Ovary (tissue), 9 donors: ENCODE results near the gene B4GALT5. TPM values are rescaled to one million over a fixed set of nuclear protein-coding genes. Genes with fewer than 3 reads are reported as not detected.

Experiments used
- DNase-seq, 5 donors: peaks; one replicate each; pipeline ENCODE4 v3.0.0-alpha.2; 2019 to 2020
- H3K27ac ChIP-seq, 2 donors: fragments of 200-600 bp; one replicate each; pipeline versions ENCODE4 v1.5.1 to v1.8.0; 2019 to 2022
- H3K27me3 ChIP-seq: fragments of 200-600 bp; one replicate; pipeline ENCODE4 v1.8.0; 2022
- H3K36me3 ChIP-seq: fragments of 200-600 bp; sonication (generic); one replicate; pipeline ENCODE4 v1.5.1; 2019
- H3K4me1 ChIP-seq: one replicate; pipeline ENCODE4 v1.8.1; 2013; ENCODE audit warnings: mild to moderate bottlenecking, moderate library complexity; ENCODE audit not compliant: insufficient read depth
- H3K4me3 ChIP-seq: fragments of 200-600 bp; sonication (generic); one replicate; pipeline ENCODE4 v1.5.1; 2017
- H3K9me3 ChIP-seq, 2 donors: fragments of 200-600 bp in 1 of 2; sonication (generic) in 1 of 2; one replicate each; pipeline versions ENCODE4 v1.5.1 to v1.8.1; 2013 to 2019; ENCODE audit warnings: mild to moderate bottlenecking in 1 of 2, moderate library complexity in 1 of 2
- CTCF ChIP-seq, 3 donors: fragments of 450-650 bp in 2 of 3; fragments of 200-600 bp in 1 of 3; IDR thresholded peaks; one replicate each; pipeline versions ENCODE4 v1.5.1 to v1.8.0; 2016 to 2022; ENCODE audit warnings: antibody characterized with exemption in 3 of 3, mild to moderate bottlenecking in 1 of 3
- EP300 ChIP-seq: sonication (generic); formaldehyde crosslinking; IDR thresholded peaks from one replicate; pipeline ENCODE4 v1.6.1; 2017; ENCODE audit warnings: antibody characterized with exemption
- POLR2A ChIP-seq: fragments of 450-650 bp; IDR thresholded peaks from one replicate; pipeline ENCODE4 v1.6.1; 2017; ENCODE audit warnings: antibody characterized with exemption, mild to moderate bottlenecking, moderate library complexity
- WGBS, 3 donors: extraction: QIAGEN DNeasy Blood & Tissue Kit in 1 of 3; methylation state at CpG; one replicate each; pipeline versions ENCODE4 v1.1.5 to v1.1.7; 2013 to 2017; 5-methylcytosine and 5-hydroxymethylcytosine counted together
- intact Hi-C, 4 donors: fragments of 100-400 bp; cut with DNase I; formaldehyde crosslinking; loops; one replicate each; pipeline versions ENCODE4 v1.11.0 to v1.15.1; 2022 to 2023
- polyA plus RNA-seq, 2 donors: library from polyadenylated mRNA; stranded (reverse); fragments of 200-250 nt in 1 of 2; fragments of 350-450 nt in 1 of 2; fragmentation: Illumina TruSeq in 1 of 2; extraction: RNeasy Lipid Tissue Mini Kit (QIAGEN cat#74804) in 1 of 2; gene quantifications; one replicate each; pipeline ENCODE4 v1.2.3, GENCODE V29; 2013 to 2014
- total RNA-seq, 7 donors: library from RNA; depleted of rRNA in 2 of 7; stranded (reverse); fragments of >200 nt in 2 of 7; fragmentation: NEBNext Ultra II Directional in 3 of 7; extraction: Animal tissue kit (Norgen Biotek cat#: 25700) in 3 of 7; gene quantifications; one replicate each; pipeline versions ENCODE4 v1.1.0 to v1.2.4, GENCODE V29; 2016 to 2023
- donor health status: DM: no; HTN: no; CAD: no; lungs with moderate emphysema.
- donor health status: DM: no; HTN: no; CAD: no.
- donor health status: Bipolar disorder and iron deficiency.
- donor health status: DM: yes; HTN: yes; CAD: no.
- donor health status: DM: no; HTN: no; CAD: no.
- donor health status: DM: yes; HTN: yes; CAD: no.

Gene B4GALT5
- total and polyA plus RNA-seq, 9 donors = 19.0 to 53.6 (median 37.7) TPM

- no peaks in the 10 kb centered on the region for H3K9me3 ChIP-seq
- WGBS, 3 donors = 71 to 80% (median 74%) methylated on average over 7 of the region's 7 CpGs
- H3K36me3 ChIP-seq = no peaks in the 10 kb centered on the region
- intact Hi-C loops = no loop called here
- no peaks in the 10 kb centered on the region for H3K27me3 ChIP-seq
- TF ChIP-seq EP300 (no peak), CTCF (IDR thresholded peaks at IDR 0.05) (no peak), POLR2A (no peak)
- H3K4me3 ChIP-seq = no peak overlapping the region
- H3K27ac ChIP-seq = no peak overlapping the region
- peaks cover 15% of the 10 kb centered on the region for H3K4me1 ChIP-seq
- no peak for DNase-seq
These were observed 13.1 kb downstream of the B4GALT5 start for GRCh38 chr20:49700411-49701185.

- Histone ChIP-seq H3K27me3 (no peaks in the 10 kb centered on the region), H3K36me3 (no peaks in the 10 kb centered on the region), H3K4me3 (no peak overlapping the region), H3K4me1 (peaks cover 18% of the 10 kb centered on the region), H3K27ac (no peak overlapping the region), H3K9me3 (no peaks in the 10 kb centered on the region)
- intact Hi-C loops = no loop called here
- no peak for DNase-seq
- WGBS, 3 donors = 52 to 75% (median 70%) methylated on average over 6 of the region's 6 CpGs
- no peak for TF ChIP-seq POLR2A
- no peak for TF ChIP-seq EP300
- no peak for TF ChIP-seq CTCF (IDR thresholded peaks at IDR 0.05)
These were observed 14.3 kb downstream of the B4GALT5 start for GRCh38 chr20:49699200-49699992.

- H3K9me3 ChIP-seq = no peaks in the 10 kb centered on the region
- no peak for DNase-seq
- no peak overlapping the region for H3K27ac ChIP-seq
- H3K4me3 ChIP-seq = no peak overlapping the region
- intact Hi-C loops = no loop called here
- 77 to 81% (median 80%) methylated on average over 5 of the region's 5 CpGs for WGBS, 3 donors
- no peak for TF ChIP-seq POLR2A
- no peak for TF ChIP-seq CTCF (IDR thresholded peaks at IDR 0.05)
- no peak for TF ChIP-seq EP300
- peaks cover 18% of the 10 kb centered on the region for H3K4me1 ChIP-seq
- no peaks in the 10 kb centered on the region for H3K36me3 ChIP-seq
- H3K27me3 ChIP-seq = no peaks in the 10 kb centered on the region
These were observed 15.2 kb downstream of the B4GALT5 start for GRCh38 chr20:49698477-49698876.

GRCh38 chr20:49697071-49697470 lies 16.6 kb downstream of the B4GALT5 start:
- no peaks in the 10 kb centered on the region for H3K27me3 ChIP-seq
- intact Hi-C loops = no loop called here
- H3K27ac ChIP-seq = no peak overlapping the region
- TF ChIP-seq POLR2A = no peak
- no peak for TF ChIP-seq EP300
- no peak for TF ChIP-seq CTCF (IDR thresholded peaks at IDR 0.05)
- DNase-seq = no peak
- WGBS, 3 donors = 91 to 95% (median 93%) methylated on average over 6 of the region's 6 CpGs
- no peaks in the 10 kb centered on the region for H3K9me3 ChIP-seq
- no peak overlapping the region for H3K4me3 ChIP-seq
- H3K4me1 ChIP-seq = peaks cover 16% of the 10 kb centered on the region
- no peaks in the 10 kb centered on the region for H3K36me3 ChIP-seq
